Activated naive CD4-positive, alpha-beta T cell treated with anti-CD3 and anti-CD28 coated beads for 36 hours (primary cell): Measurements from ENCODE around the gene CKAP5. TPM values are rescaled to one million over a fixed set of nuclear protein-coding genes. Genes with fewer than 3 reads are reported as not detected.

Experiments
- CTCF ChIA-PET: fragments of 350-600 bp; sonication (Branson Sonifier 250); formaldehyde crosslinking; loops from one replicate; lab custom pipeline; 2021; ENCODE audit warnings: antibody characterized with exemption; lab: Charles Lee
- DNase-seq: peaks from one replicate; pipeline ENCODE4 v3.0.0-alpha.2; 2020
- H3K27ac Mint-ChIP-seq: one replicate; pipeline ENCODE4 v1.8.0; 2021; ENCODE audit warnings: mild to moderate bottlenecking, mixed read lengths
- H3K27me3 Mint-ChIP-seq: one replicate; pipeline ENCODE4 v1.8.0; 2021; ENCODE audit warnings: low read depth, mixed read lengths
- H3K36me3 Mint-ChIP-seq: one replicate; pipeline ENCODE4 v1.8.0; 2021; ENCODE audit warnings: low read depth, mixed read lengths
- H3K4me1 Mint-ChIP-seq: one replicate; pipeline ENCODE4 v1.8.0; 2021; ENCODE audit warnings: low read depth, mixed read lengths
- H3K4me3 Mint-ChIP-seq: one replicate; pipeline ENCODE4 v1.8.0; 2021; ENCODE audit warnings: mild to moderate bottlenecking, moderate library complexity, mixed read lengths
- H3K9me3 Mint-ChIP-seq: one replicate; pipeline ENCODE4 v1.8.0; 2021; ENCODE audit warnings: mixed read lengths
- intact Hi-C: fragments of 100-400 bp; cut with micrococcal nuclease; formaldehyde crosslinking; loops from one replicate; pipeline ENCODE4 v1.15.1; 2023
- total RNA-seq, 2 experiments: library from RNA; stranded (reverse); gene quantifications; one replicate each; pipeline ENCODE4 v1.2.3, GENCODE V29; 2021

Gene CKAP5
- total RNA-seq, 2 experiments from 2014 or later, result 205 to 216 TPM

DNA sequence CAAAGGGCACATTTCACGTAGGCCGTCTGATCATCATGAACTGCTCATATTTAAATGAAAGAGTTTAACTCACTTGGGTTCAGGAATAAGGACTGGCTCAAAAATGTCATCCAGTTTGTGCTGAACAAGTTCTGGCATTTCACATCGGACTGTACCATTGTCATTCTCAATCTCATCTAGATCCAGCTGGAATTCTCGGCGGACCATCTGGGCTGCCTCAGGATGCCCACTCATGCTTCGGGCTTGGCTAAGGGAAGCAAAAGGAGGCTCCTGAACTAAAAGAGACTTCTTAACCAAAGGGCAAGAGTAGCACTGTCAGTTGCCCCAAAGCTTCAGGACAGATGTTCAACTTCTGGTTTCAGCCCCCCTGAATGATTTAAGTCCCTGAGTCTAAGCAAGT is 86.9 kb downstream of the CKAP5 start:
- no peak for DNase-seq
- Mint-ChIP-seq H3K27ac (no peak overlapping the region), H3K27me3 (no peaks in the 10 kb centered on the region), H3K4me1 (no peaks in the 10 kb centered on the region), H3K4me3 (no peak overlapping the region), H3K36me3 (peaks cover 59% of the 10 kb centered on the region), H3K9me3 (no peaks in the 10 kb centered on the region)
- CTCF ChIA-PET, result no interaction called here
- intact Hi-C loops, result no loop called here

DNA sequence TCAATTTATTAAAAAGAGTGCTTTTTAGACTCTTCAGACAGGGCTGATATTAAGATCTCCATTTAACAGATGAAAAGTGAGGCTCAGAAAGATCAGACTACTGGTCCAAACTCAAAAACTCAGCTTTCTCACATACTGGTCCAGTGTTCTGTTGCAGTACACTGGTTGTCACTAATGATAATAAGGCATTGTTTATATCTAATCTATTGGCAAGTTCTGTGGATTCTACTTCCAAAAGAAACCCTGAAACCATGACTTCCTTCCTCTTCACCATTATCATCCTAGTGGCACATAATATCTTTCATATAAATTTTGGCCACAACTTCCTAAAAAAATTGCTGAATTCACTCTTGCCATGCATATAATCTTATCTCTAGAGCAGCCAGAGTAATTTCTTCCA is 90.1 kb downstream of the CKAP5 start:
- H3K9me3 Mint-ChIP-seq, result no peaks in the 10 kb centered on the region
- DNase-seq, result no peak
- H3K27ac Mint-ChIP-seq, result no peak overlapping the region
- H3K4me1 Mint-ChIP-seq, result no peaks in the 10 kb centered on the region
- H3K4me3 Mint-ChIP-seq, result no peak overlapping the region
- H3K27me3 Mint-ChIP-seq, result no peaks in the 10 kb centered on the region
- peaks cover 62% of the 10 kb centered on the region for H3K36me3 Mint-ChIP-seq
- intact Hi-C loops, result no loop called here
- CTCF ChIA-PET, result no interaction called here

- peaks cover 58% of the 10 kb centered on the region for H3K36me3 Mint-ChIP-seq
- CTCF ChIA-PET, result no interaction called here
- intact Hi-C loops, result no loop called here
- no peaks in the 10 kb centered on the region for H3K9me3 Mint-ChIP-seq
- H3K27me3 Mint-ChIP-seq, result no peaks in the 10 kb centered on the region
- no peak overlapping the region for H3K4me3 Mint-ChIP-seq
- H3K4me1 Mint-ChIP-seq, result no peaks in the 10 kb centered on the region
- DNase-seq, result no peak
- H3K27ac Mint-ChIP-seq, result no peak overlapping the region
Observed at GRCh38 chr11:46747150-46747549, 98.9 kb downstream of the CKAP5 start.

- DNase-seq, result no peak
- H3K9me3 Mint-ChIP-seq, result no peaks in the 10 kb centered on the region
- intact Hi-C loops, result no loop called here
- CTCF ChIA-PET, result interaction anchor here (0.7 kb wide), 1 partner anchor 450 kb away, joined by 3 read pairs; no protein-coding TSS in a partner anchor
- no peaks in the 10 kb centered on the region for H3K27me3 Mint-ChIP-seq
- H3K4me3 Mint-ChIP-seq, result no peak overlapping the region
- H3K27ac Mint-ChIP-seq, result no peak overlapping the region
- no peaks in the 10 kb centered on the region for H3K4me1 Mint-ChIP-seq
- H3K36me3 Mint-ChIP-seq, result peaks cover 62% of the 10 kb centered on the region
Observed at GRCh38 chr11:46745995-46746394, 100.1 kb downstream of the CKAP5 start.

DNA sequence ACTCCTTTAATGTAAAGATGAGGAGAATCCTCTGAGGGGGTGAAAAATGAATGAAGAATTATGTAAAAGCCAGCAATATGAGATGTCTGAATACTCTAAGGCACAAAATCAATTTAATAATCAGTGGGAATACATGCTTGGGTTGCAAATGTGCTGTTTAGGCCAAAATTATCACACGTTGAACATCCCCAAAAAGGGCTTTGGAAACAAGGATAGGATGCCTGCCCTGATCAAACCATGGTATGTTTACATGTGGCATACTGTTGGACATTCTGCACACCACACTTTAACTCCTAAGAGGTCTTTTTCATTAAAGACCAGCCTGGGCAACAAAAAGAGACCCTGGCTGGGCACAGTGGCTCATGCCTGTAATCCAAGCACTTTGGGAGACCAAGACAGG is 100.8 kb downstream of the CKAP5 start:
- peaks cover 56% of the 10 kb centered on the region for H3K36me3 Mint-ChIP-seq
- no peak for DNase-seq
- H3K9me3 Mint-ChIP-seq, result no peaks in the 10 kb centered on the region
- no peak overlapping the region for H3K27ac Mint-ChIP-seq
- H3K4me1 Mint-ChIP-seq, result no peaks in the 10 kb centered on the region
- intact Hi-C loops, result no loop called here
- H3K4me3 Mint-ChIP-seq, result no peak overlapping the region
- no peaks in the 10 kb centered on the region for H3K27me3 Mint-ChIP-seq
- CTCF ChIA-PET, result no interaction called here

DNA sequence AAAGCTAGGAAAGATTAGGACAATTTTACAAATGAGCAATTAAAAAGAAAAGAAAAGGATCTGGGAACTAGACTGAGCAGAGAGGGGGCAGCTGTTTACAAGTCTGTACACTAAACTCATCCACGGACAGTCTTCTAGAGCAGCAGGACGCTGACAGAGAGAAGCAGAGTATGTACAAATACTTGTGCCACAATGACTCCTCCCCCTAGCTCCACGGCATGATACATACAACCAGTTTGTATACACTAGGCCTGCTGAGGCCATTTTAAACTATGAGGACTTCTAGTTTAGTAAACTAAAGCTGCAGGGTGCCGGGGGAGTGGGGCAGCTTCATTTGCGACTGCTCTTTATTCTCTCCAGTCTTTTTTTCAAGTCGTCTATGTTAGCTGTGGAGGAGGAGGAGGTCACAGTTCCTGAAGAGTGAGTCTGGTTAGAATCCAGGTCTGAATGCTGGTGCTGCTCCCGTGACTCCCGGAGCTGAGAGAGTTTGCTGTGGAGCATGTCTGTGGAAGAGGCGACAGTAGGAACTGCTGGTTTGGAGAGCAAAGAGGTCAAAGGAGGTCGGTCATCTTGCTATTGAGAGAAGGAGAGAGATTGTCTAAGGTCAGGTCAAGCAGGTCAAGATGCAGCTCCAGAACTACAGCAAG is 102.3 kb downstream of the CKAP5 start:
- no peak for DNase-seq
- Mint-ChIP-seq H3K27ac (no peak overlapping the region), H3K36me3 (peaks cover 48% of the 10 kb centered on the region), H3K4me1 (no peaks in the 10 kb centered on the region), H3K27me3 (no peaks in the 10 kb centered on the region), H3K4me3 (no peak overlapping the region), H3K9me3 (no peaks in the 10 kb centered on the region)
- CTCF ChIA-PET, result interaction anchor here (0.8 to 0.9 kb wide), 2 partner anchors 9 to 21 kb away, joined by 3 read pairs; no protein-coding TSS in a partner anchor
- intact Hi-C loops, result no loop called here

GRCh38 chr11:46743043-46743442 is 103.0 kb downstream of the CKAP5 start:
- no peak for DNase-seq
- H3K9me3 Mint-ChIP-seq, result no peaks in the 10 kb centered on the region
- no peak overlapping the region for H3K27ac Mint-ChIP-seq
- no peak overlapping the region for H3K4me3 Mint-ChIP-seq
- no peaks in the 10 kb centered on the region for H3K4me1 Mint-ChIP-seq
- H3K36me3 Mint-ChIP-seq, result peaks cover 44% of the 10 kb centered on the region
- CTCF ChIA-PET, result interaction anchor here (0.9 kb wide), 1 partner anchor 8 kb away, joined by 3 read pairs; no protein-coding TSS in a partner anchor
- intact Hi-C loops, result no loop called here
- no peaks in the 10 kb centered on the region for H3K27me3 Mint-ChIP-seq

GRCh38 chr11:46741600-46742484 is 104.2 kb downstream of the CKAP5 start:
- H3K9me3 Mint-ChIP-seq, result no peaks in the 10 kb centered on the region
- H3K4me3 Mint-ChIP-seq, result no peak overlapping the region
- peaks cover 39% of the 10 kb centered on the region for H3K36me3 Mint-ChIP-seq
- H3K4me1 Mint-ChIP-seq, result no peaks in the 10 kb centered on the region
- no peak overlapping the region for H3K27ac Mint-ChIP-seq
- DNase-seq, result no peak
- intact Hi-C loops, result no loop called here
- no peaks in the 10 kb centered on the region for H3K27me3 Mint-ChIP-seq
- CTCF ChIA-PET, result interaction anchor here (0.5 kb wide), 1 partner anchor 21 kb away, joined by 4 read pairs; no protein-coding TSS in a partner anchor

DNA sequence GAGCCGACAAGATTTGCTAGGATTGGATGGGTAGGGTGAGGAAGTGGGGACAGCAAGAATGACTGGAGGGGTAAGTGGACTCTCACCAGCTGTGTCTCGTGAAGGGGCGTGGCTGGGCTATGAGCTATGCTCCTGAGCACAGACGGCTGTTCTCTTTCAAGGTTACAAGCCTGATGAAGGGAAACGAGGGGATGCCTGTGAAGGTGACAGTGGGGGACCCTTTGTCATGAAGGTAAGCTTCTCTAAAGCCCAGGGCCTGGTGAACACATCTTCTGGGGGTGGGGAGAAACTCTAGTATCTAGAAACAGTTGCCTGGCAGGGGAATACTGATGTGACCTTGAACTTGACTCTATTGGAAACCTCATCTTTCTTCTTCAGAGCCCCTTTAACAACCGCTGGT is 107.2 kb downstream of the CKAP5 start:
- H3K4me1 Mint-ChIP-seq, result no peaks in the 10 kb centered on the region
- no peaks in the 10 kb centered on the region for H3K9me3 Mint-ChIP-seq
- intact Hi-C loops, result no loop called here
- H3K27ac Mint-ChIP-seq, result no peak overlapping the region
- H3K36me3 Mint-ChIP-seq, result peaks cover 22% of the 10 kb centered on the region
- no peak for DNase-seq
- CTCF ChIA-PET, result no interaction called here
- no peak overlapping the region for H3K4me3 Mint-ChIP-seq
- H3K27me3 Mint-ChIP-seq, result no peaks in the 10 kb centered on the region

GRCh38 chr11:46737699-46738098 is 108.4 kb downstream of the CKAP5 start:
- Mint-ChIP-seq H3K27ac (no peak overlapping the region), H3K36me3 (peaks cover 15% of the 10 kb centered on the region), H3K4me1 (no peaks in the 10 kb centered on the region), H3K9me3 (no peaks in the 10 kb centered on the region), H3K4me3 (no peak overlapping the region), H3K27me3 (no peaks in the 10 kb centered on the region)
- CTCF ChIA-PET, result interaction anchor here (0.7 kb wide), 1 partner anchor 54 kb away, joined by 4 read pairs; no protein-coding TSS in a partner anchor
- no peak for DNase-seq
- intact Hi-C loops, result no loop called here

GRCh38 chr11:46736615-46737014 is 109.5 kb downstream of the CKAP5 start:
- Mint-ChIP-seq H3K36me3 (peaks cover 6% of the 10 kb centered on the region), H3K27ac (no peak overlapping the region), H3K27me3 (no peaks in the 10 kb centered on the region), H3K4me3 (no peak overlapping the region), H3K9me3 (no peaks in the 10 kb centered on the region), H3K4me1 (no peaks in the 10 kb centered on the region)
- DNase-seq, result no peak
- CTCF ChIA-PET, result interaction anchor here (0.6 kb wide), 1 partner anchor 515 kb away, joined by 7 read pairs; no protein-coding TSS in a partner anchor
- intact Hi-C loops, result no loop called here

DNA sequence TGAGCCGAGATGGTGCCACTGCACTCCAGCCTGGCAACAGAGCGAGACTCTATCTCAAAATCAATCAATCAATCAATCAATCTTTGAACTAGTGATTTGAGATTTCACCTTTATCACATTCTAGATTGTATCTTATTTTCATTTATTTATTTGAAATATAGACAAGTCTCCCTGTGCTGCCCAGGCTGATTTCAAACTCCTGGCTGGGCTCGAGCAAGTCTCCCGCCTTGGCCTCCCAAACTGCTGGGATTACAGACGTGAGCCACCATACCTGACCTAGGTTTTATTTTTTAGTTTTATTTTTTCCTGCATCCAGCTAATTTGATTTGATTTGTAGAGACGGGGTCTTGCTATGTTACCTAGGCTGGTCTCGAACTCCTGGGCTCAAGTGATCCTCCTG is 109.9 kb downstream of the CKAP5 start:
- intact Hi-C loops, result no loop called here
- CTCF ChIA-PET, result interaction anchor here (0.6 kb wide), 1 partner anchor 514 kb away, joined by 7 read pairs; no protein-coding TSS in a partner anchor
- no peak for DNase-seq
- no peaks in the 10 kb centered on the region for H3K27me3 Mint-ChIP-seq
- H3K9me3 Mint-ChIP-seq, result no peaks in the 10 kb centered on the region
- H3K36me3 Mint-ChIP-seq, result peaks cover 3% of the 10 kb centered on the region
- no peak overlapping the region for H3K4me3 Mint-ChIP-seq
- no peaks in the 10 kb centered on the region for H3K4me1 Mint-ChIP-seq
- H3K27ac Mint-ChIP-seq, result no peak overlapping the region
